ENCODE measurements around the gene PRR33.
A peak's percentile ranks its signal among the peaks of the same experiment; 100 is the strongest.

PRR33 gene

DNA sequence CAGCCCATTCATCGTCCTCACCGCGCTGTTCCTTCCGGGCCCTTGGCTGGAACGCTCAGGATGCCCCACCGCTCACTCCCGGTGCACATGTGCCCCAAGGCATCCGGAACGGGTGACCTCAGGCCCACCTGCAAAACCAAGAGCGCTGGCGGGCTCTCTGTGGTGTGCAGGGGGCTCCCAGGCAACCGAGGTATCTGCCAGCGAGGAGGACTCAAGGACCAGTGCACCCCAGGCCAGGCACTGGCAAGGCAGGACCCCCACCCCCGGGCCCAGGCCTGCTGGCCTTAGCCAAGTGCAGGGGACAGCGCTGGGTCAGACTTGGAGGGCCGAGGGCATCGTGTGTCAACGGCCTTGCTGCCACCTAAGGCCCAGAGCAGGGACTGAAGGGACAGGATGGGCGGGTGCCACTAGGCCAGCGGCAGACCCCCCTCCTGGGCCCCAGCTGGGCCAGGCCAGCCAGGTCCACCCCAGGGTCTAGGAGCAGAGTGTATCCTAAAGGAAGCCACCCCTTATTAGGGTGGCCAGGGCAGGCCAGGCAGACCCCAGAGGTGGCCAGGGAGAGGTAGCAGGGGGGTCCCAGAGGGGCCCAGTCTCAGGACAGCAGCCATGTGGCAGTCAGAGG, 36.3 kb upstream of the PRR33 start:
- DNase-seq: no peak

DNA sequence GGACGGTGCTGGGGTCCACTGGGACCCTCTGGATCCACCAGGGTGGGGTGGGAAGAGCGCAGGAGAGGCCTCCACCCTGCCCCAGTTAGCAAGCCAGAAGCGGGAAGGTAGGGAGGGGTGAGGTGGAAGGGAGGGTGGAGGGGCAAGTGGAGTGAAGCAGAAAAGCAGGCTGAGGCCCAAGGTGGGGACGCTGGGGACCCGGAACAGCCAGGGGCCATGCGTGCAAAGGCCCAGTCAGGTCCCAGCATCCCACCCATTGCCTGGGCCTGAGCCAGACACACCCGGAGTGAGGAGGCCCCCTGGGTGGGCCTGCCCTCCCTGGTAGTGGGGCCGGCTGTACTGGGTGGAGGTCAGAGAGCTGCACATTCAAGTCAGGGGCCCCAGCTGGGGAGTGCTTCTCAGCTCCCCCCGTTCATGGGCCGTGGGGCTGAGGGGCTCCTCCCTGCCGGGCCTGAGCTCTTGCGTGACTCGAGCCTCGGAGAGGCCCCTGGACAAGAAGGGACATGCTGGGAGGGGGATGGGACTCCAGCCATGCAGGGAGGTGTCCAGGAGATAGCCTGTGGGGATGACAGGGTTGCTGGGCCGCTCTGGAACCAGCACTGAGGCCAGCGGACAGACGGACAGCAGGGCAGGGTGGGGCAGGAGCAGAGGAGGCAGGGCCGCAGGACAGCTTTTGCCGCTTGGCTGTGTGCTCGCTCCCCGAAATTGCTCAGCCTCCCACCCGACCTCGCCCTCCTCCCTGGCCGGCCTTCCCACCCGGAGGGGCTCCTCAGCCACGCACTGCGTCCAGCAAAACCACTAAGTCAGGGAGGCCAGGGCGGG, 35.5 kb upstream of the PRR33 start:
- no peak for DNase-seq

DNA sequence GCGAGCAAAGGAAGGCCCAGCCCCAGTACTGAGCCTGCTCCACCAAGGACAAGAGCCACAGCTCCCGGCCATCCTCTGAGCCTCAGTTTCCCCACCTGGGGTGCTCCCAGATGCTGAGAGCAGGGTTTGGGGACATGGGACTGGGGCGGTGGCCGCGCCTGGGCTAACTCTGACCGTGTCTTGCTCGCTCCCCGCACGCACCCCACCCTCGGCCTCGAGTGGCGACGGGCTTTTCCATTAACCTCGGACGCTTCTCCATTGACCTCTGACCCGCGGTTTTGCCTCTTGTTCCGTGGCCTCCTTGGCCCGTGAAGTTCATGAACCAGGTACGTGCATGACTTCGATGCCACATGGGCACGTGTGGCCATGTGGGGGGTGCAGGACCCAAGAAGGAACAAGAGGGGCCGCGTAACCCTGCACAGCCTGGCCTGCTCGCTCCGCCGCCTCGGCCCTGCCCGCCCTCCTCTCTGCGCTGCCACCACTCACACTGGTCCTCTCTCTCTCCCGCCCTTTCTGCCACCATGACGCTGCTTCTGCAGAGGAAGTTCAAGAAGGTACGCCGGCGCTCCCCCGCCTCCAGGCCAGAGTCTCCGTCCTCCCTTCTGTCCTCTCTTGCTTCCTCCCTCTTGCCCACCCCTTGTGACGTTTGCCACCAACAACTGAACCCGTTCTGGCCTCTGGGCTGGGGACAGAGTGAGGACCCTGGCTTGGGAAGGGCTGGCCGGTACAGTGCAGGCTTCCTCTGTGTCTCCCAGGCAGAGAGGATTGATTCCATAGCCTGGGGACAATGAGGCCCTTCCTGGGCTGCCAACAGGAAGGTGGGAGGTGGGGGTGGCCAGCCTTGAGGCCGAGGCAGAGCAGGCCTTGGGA, 34.7 kb upstream of the PRR33 start:
- DNase-seq: no peak

DNA sequence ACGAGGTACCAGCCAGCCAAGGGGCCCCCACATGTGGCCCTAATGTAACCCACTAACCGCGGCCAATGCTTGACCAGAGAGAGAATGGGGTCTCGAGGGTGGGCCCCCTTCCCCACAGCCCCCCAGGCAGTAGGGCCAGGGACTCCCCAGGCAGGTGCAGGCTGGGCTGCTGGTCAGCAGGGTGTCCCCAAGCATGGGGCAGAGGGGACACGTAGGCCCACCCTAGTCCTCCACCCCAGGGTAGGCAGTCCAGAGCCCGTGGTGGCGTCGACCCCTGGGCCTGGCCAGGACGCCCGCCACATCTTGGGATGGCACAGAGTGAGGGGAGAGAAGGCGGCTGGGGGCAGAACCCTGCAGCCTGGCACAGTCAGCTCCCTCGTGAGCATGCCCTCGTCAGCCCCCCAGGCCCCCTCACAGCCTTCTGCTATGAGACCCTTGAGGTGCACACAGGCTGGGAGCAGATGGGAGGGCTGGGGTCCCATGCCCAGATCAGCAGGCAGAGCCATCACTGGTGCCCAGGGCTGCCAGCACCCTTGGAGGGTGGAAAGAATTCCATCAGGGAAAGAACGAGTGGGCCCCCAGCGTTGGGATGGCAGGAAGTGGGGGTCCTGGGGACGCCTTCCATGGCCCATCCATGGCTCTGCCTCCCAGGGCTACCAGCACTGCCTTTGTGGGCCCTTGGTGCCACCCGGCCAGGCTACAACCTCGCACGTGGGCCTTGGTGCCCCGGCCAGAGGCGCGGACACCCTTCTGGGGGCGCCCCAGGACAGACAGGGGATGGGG, 33.9 kb upstream of the PRR33 start:
- no peak for DNase-seq

DNA sequence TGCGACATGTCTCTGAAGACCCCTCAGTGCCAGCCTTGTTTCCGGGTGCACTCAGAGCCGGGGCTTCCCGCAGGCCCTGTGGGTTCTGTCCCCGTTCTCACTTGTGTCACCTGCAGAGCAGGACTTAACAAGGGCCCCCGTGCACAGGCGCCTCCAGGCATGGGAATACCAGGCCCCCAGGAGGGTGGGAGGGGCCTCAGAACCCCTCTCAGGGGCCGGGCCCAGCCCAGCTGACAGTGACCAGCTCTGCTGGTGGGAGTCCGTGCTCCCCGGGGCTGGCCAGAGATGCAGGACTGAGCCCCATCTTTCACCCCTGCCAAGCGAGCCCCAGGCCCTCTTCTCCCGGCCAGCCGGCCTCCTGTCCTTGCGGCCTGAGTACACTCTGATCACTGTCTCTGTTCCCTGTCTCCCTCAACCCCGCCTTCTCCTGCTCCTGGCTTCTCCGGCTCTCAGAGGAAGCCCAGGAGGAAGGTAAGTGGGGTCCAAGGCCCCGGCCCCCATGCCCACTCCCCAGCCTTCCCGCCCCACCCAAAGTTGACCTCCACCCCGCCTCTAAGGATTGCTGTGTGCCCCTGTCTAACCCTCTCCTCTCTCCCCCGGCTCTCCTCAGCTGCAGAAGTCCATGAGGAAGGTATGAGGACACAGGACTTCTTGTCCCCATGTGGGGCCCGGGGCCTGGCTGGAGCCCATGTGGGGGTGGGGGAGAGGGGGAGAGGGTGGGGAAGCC, 33.1 kb upstream of the PRR33 start:
- no peak for DNase-seq

DNA sequence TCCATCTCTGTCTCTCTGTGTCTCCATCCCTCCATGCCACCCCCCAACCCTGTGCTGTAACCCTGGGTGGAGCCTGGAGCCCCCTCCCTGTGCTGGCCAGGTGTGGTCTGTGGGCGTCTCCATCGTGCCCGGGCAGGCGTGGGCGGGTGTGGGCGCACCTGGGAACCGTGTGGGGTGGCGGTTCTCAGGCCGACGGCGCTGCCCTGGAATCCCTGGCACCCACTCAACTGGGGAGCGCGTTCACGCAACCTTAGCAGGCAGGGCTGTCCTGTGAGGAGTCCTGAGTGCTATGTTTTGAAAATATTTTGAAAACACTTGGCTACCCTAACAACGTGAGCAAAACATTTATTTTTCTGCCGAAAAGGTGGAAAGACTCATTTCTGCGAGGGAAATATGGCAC, 32.5 kb upstream of the PRR33 start:
- no peak for DNase-seq

DNA sequence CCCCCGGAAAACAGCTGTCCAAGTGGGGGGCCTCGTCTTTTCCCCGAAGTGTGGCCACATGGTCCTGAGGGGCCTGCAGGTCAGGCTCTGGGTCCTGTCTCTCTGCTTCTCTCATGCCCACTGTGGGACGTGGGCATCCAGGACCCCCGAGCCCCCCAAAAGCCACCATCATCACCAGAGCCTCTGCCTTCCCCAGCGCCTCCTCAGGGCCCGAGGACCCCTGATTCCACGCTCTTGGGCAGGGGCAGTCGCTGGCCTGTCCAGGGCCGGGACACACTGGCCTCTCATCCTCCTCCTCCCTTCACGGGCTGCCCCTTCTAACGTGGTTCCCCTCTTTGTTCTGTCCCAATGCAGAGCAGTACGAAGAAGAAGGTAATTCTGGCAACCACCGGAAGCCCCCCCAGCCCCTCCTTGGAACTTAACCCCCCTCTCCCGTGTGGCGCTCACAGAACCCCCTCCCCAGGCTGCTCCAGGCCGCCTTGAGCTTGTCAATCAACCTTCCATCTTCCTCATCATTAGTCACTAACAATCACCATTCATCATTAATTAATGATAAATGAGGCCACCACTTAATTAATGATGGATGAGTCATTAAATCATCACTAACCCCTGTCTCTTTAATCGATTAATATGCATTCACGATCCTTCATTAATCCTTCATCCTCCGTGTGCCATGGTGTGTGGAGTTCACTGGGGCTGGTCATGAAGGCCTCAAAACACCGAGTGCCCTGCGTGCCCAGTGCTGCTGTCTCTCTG, 31.7 kb upstream of the PRR33 start:
- DNase-seq: no peak

DNA sequence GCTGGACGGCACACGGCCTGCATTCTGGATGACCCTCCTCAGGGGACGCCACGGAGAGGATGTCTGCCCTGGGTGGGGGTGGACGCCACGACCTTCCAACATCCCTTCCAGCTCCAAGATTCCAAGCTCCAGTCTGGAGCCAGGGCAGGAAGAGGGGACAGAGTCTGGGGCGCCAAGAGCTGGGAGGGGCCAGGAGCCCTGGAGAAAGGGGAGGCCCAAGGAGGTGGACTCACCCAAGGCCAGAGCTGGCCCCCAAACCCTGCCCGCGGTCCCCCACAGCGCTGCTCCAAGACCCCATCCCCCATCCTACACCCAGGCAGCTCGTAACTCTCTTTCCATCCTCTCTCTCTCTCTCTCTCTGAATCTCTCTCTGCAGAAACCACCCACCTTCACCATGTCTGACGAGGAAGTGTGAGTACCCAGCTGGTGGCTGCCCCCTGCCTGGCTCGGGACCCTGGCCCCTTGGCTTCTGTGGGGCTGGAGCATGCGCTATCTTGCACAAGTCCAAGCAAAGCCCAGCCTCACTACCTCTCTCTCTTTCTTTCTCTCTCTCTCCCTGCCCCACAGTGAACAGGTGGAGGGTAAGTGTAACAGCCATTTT, 30.9 kb upstream of the PRR33 start:
- DNase-seq: no peak

DNA sequence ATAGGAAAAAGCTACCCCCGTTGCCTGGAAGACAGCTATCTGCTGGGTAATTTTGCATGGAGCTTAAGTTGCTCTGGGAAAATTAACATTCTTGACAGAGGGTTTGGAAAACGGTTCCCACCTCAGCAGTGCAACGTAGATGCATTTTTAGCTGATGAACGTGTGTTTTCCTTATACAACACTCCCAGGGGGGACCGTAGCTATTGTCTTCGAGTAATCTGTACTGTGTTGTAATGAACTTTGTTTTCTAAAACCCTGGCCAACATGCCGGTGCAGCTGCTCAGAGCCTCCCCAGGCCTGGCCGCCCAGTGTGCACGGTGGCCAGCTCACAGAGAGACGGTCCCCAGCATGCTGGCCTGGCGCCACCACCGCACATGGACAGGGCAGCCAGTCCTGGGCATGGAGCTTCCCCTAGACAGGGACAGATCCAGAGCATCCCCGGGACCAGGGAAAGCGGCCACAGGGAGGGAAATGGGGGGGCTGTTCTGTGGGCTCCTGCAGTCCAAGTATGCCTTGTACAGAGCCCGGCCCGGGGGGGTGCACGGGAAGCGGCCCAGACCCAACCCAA, 30.0 kb upstream of the PRR33 start:
- DNase-seq: peak; percentile 57

DNA sequence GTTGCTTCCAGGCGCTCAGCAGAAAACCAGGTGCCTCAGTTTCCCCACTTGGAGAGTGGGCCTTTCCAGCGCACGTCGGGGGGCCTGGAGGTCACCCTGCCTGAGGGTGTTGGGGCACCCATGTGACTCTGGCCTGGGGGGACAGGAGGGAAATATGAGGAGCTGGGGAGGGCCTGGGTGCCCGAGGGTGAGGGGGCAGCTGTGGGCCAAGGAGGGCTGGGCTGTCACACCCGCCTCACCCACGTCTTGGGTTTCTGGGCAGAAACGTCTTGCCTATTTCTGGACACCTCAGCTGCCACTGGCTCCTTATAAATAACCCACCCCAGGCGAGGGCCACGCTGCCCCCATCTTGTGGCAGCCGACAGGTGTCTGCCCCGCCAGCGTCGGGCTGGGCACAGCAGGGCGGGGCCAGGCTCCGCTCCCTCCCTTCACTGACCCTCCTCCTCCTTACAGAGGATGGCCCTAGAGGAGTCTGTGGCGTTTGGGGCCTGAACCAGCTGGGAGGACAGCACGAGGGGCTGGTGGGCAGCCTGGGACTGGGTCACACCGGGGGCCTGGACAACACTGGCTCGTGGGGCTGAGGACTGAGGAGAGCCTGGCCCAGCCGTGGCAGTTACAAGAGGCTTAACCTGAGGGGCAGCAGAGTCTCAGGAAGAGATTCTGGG, 29.3 kb upstream of the PRR33 start:
- DNase-seq: no peak

DNA sequence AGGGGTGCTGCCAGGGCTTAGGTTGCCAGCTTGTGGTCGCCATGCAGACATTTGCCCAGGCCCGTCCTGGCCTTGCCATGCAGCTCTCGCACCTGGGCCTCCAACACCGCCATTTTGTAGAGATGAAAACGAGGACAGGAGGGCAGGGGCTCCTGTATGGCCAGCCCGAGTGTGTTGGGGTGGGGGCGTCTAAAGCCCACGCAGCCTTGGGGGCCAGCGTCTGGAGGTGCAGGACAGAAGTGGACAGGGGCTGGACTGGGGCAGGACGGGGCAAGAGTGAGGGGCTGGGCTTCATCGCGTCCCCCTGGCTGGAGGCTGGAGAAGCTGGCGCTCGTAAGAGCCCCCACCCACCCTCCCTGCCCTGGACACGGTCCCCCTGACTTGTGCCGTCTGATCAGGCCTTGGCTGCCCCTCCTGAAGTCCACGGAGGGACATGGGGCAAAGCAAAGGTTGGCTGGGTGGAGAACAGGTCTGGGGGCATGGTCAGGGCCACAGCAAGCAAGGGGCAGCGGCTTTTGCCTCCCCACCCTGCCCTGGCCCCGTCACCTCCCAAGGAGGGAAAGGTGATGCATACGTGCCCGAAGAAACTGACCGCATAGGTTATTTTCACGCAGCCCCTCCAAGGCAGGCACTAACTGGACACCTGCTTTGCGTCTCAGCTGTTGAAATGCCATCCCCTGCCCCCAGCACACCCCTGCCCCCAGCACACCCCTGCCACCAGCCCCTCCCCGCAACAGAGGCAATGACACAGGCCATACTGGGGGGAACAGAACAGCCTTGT, 28.6 kb upstream of the PRR33 start:
- no peak for DNase-seq

DNA sequence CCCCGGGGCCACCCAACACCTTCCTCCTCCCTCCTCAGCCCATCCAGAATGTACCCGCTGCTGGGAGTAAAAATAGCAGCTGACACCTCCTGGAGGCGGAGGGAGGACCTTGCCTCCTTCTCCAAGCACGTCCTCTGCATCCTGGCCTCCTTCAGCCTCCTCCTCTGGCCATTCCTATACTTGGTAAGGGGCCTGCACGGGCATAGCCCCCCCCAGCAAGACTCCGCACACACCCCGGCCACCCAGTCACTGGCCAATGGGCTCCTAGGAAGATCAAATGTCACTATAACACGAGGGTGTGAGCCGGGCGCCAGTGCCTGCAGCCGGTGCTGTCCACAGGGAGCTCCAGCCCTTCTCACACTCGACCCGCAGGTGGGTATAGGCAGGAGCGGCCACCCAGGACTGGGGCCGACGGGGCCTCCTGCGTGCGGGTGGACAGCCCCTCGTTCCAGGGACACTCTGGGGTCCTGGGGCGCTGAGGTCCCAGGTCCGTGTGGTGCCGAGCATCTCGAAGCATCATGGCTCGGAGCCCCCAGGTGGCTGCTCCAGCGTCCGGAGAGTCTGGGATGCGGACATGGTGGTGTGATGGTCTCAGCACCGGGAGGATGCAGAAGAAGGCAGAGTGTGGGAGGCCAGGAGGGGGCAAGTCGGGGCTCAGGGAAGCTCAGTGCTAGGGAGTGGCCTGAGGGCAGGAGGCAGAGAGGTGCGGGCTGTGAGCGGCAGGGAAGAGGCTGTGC, 27.9 kb upstream of the PRR33 start, which contains the start of gene TNNT3:
Gene TNNT3, plus strand, starts transcription at position 313 of the 737 bp plus-strand sequence. CDS start 3,172 bp downstream, outside the sequence.
- DNase-seq: no peak

DNA sequence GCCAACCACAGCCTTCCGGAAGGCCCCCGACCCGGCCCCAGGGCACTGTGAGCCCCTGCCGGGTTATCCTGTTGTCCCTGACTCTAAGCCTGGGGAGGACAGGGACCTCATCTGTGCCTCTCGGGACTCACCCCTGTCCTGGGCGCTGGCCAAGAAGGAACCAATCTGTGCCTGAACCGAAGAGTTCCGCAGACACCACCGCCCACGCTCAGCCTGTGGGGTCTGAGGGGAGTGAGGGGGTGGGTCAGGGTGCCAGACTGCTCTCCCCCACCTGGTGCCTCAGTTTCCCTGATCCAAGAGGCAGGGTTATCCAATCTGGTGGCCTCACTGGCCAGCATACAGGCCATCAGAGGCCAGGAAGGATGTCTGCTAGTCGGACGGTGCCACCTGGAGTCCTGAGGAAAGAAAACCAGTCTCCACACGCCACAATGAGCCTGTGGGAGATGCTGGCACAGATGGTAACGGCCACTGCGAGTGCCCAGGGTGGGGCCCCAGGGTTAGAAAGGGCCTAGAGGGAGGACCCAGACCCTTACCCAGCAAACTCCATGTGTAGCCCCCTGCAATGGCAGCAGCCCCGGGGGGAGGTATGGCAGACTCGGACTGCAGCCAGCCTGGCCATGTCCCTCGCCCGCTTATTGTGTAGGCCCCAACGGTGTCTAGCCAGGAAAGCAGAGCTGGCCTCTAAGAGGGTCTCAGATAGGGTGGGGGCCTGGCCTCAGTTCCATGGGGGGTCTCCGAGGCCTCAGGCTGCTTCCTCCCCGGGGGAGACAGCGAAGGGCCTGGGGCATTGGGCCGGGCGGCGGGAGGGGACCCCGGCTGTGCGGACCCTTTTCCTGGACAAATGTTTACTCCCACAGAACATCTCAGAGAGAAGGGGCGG, 27.0 kb upstream of the PRR33 start:
- DNase-seq: no peak

DNA sequence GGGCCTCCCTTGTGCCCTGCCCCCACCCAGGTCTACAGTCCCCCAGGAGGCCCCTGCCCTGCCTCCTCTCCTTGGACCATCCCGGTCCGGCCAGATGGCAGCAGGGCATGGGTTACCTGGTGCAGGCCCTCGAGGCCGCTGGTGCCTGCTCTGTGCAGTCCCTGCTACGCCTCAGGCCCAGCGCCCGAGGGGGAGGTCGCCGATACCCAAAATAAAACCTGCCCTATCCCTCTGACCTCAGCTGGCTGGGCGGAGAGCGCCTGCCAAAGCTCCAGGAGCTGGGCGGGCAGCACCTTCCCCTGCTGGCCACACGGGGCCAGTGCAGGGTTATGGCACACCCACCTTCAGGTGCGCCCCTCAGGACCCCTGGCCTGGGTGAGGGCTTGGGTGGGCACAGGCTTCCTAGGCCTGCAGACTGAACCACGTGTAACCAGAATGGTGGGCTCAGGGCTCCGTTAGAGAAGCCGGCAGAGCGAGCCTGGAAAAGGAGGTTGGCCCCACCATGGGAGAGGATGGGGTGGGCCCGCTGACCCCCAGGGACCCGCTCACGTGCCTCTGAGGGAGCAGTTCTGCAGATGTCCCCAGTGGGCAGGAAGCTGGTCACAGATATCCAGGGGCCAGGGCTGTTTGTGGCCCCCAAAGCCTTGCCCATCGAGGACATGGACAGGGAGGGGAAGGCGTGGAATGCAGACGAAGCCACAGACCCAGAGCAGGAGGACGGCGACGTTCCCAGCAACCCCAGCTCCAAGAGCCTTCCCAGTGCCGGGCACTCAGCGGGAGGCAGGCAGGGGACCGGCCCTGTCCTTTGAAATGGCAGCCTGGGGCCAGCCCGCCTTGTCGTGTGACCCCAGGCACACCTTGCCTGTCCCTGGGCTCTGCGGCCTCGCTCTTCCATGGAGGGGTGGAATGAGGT, 26.1 kb upstream of the PRR33 start:
- no peak for DNase-seq

DNA sequence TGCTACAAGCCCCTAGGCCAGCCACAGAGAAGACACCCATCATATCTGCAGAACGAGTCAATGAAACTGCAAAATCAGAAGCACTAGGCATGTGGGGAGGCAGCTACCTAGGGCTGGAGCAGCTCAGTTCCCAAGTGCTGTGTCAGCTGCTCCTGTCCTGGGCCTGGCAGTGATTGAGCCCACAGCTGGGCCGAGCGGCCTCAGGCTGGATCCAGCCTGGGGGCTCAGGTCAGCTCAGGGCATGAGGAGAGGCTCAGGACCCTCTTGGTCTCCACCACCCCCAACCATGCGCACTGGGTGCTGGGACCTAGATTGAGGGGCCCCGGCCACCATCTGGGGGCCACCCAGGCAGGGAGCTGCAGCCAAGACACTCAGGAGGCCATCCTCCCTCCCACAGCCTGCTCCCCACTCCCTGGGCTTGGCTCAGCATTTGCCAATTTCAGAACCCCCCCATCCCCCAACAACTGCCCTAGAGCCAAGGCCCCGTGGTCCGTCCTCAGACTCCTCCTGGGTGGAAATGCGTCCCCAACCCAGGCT, 25.4 kb upstream of the PRR33 start:
- no peak for DNase-seq
